Uterus (tissue), 2 donors: ENCODE results near the gene RANBP10.

Experiments
- CTCF ChIP-seq, 4 experiments: fragments of 200-600 bp in 2 of 4; fragments of 450-650 bp in 2 of 4; sonication (generic) in 2 of 4; IDR thresholded peaks; one replicate each; pipeline ENCODE4 v1.5.1; 2016 to 2019; ENCODE audit warnings: antibody characterized with exemption in 4 of 4, mild to moderate bottlenecking in 2 of 4, moderate library complexity in 1 of 4
- POLR2A ChIP-seq, 2 donors: fragments of 450-650 bp; IDR thresholded peaks; one replicate each; pipeline ENCODE4 v1.6.1; 2016; ENCODE audit warnings: antibody characterized with exemption in 2 of 2, mild to moderate bottlenecking in 1 of 2, moderate library complexity in 1 of 2

GRCh38 chr16:67803894-67804293 lies 2.5 kb downstream of the RANBP10 start:
- TF ChIP-seq POLR2A (IDR thresholded peaks at IDR 0.05) (no peak), CTCF (IDR thresholded peaks at IDR 0.05) (no peak)
